Activated CD4-positive, alpha-beta T cell treated with anti-CD3 and anti-CD28 coated beads for 36 hours (primary cell): Measurements from ENCODE around the gene BEGAIN. TPM values are rescaled to one million over a fixed set of nuclear protein-coding genes. Genes with fewer than 3 reads are reported as not detected.

ENCODE experiments used
- ATAC-seq: fragments of 200-7000 bp; cut with Tn5 transposase; one replicate; pipeline ENCODE4 v1.10.0; 2021; ENCODE audit warnings: mild to moderate bottlenecking, moderate library complexity
- CTCF ChIA-PET: fragments of 350-600 bp; sonication (Branson Sonifier 250); formaldehyde crosslinking; loops from one replicate; lab custom pipeline; 2021; ENCODE audit warnings: antibody characterized with exemption; lab: Charles Lee
- POLR2A ChIA-PET: fragments of 350-600 bp; sonication (Branson Sonifier 250); formaldehyde crosslinking; loops from one replicate; lab custom pipeline; 2021; ENCODE audit warnings: antibody characterized with exemption, inconsistent platforms; lab: Charles Lee
- DNase-seq: peaks from one replicate; pipeline ENCODE4 v3.0.0-alpha.2; 2020
- H3K27ac Mint-ChIP-seq: one replicate; pipeline ENCODE4 v1.8.0; 2021; ENCODE audit warnings: mixed read lengths
- H3K27me3 Mint-ChIP-seq: one replicate; pipeline ENCODE4 v1.8.0; 2021; ENCODE audit warnings: mixed read lengths
- H3K36me3 Mint-ChIP-seq: one replicate; pipeline ENCODE4 v1.8.0; 2021; ENCODE audit warnings: low read depth, mixed read lengths
- H3K4me1 Mint-ChIP-seq: one replicate; pipeline ENCODE4 v1.8.0; 2021; ENCODE audit warnings: mixed read lengths
- H3K4me3 Mint-ChIP-seq: one replicate; pipeline ENCODE4 v1.8.0; 2021; ENCODE audit warnings: mild to moderate bottlenecking, moderate library complexity, mixed read lengths
- H3K9me3 Mint-ChIP-seq: one replicate; pipeline ENCODE4 v1.8.0; 2021; ENCODE audit warnings: low read depth, mixed read lengths
- intact Hi-C, 2 experiments: fragments of 100-400 bp; cut with DNase I in 1 of 2; cut with micrococcal nuclease in 1 of 2; formaldehyde crosslinking; loops; one replicate each; pipeline versions ENCODE4 v1.14.2 to v1.15.1; 2022 to 2024; cut with DNase I, micrococcal nuclease
- total RNA-seq, 2 experiments: library from RNA; stranded (reverse); gene quantifications; one replicate each; pipeline ENCODE4 v1.2.3, GENCODE V29; 2021

The BEGAIN gene
- total RNA-seq, 2 experiments from 2014 or later: 3.1 to 3.5 TPM

DNA sequence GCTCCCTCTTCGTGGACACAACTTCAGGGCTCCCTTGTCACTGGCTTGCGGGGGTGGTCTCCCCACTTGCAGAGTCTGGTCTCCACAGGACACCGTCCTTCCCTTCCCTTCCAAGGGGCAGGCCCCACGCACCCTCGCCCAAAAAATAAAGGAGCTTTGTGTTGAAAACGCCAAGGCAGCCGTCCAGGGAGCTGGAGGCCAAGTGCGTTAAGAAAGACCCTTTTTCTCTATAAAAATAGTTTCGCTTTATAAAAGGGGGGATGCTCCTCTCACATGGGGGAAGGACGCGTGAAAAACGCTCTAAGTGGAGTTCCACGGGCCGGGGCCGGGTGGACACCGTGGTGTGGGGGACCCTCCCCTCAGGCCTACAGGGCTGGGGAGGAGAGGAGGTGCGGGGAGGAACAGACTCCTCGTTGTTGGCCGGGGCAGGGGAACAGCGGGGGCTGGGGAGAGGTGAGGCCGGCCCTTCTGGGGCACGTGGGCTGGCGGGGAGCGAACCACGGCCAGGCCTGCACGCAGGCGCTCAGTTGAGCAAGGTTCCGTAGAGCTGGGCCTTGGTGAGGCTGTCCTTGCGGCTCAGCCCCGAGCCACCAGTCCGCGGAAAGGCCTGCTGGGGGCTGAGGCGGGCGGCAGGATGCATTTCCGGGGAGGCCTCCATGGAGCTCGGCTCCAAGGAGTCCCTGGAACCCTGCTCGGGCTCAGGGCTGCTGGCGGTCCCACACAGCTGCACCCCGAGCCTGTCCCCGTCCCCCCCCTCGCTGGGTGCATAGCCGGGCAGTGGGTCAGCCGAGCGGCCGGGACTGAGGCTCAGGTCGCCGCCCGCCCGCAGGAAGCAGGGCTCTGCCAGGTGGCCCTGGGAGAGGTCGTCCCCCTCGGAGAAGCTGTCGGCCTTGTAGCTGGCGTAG is 49.5 kb downstream of the BEGAIN start:
- DNase-seq (peak; percentile 2), ATAC-seq (no peak)
- ChIA-PET POLR2A (no interaction called here), CTCF (interaction anchor here (0.7 to 0.8 kb wide), 3 partner anchors 108 to 694 kb away, joined by 3 to 4 read pairs (median 3); no protein-coding TSS in a partner anchor)
- no peaks in the 10 kb centered on the region for H3K36me3 Mint-ChIP-seq
- no peaks in the 10 kb centered on the region for H3K9me3 Mint-ChIP-seq
- H3K27ac Mint-ChIP-seq: no peak overlapping the region
- intact Hi-C loops: no loop called here
- peaks cover 4% of the 10 kb centered on the region for H3K4me1 Mint-ChIP-seq
- H3K27me3 Mint-ChIP-seq: no peaks in the 10 kb centered on the region
- H3K4me3 Mint-ChIP-seq: no peak overlapping the region

- no peaks in the 10 kb centered on the region for H3K27me3 Mint-ChIP-seq
- ChIA-PET CTCF (interaction anchor here (0.7 to 0.8 kb wide), 2 partner anchors 108 to 389 kb away, joined by 3 to 4 read pairs; no protein-coding TSS in a partner anchor), POLR2A (no interaction called here)
- DNase-seq (no peak), ATAC-seq (no peak)
- peaks cover 4% of the 10 kb centered on the region for H3K4me1 Mint-ChIP-seq
- no peak overlapping the region for H3K27ac Mint-ChIP-seq
- intact Hi-C loops: no loop called here
- H3K9me3 Mint-ChIP-seq: no peaks in the 10 kb centered on the region
- H3K36me3 Mint-ChIP-seq: no peaks in the 10 kb centered on the region
- no peak overlapping the region for H3K4me3 Mint-ChIP-seq
These were observed 50.3 kb downstream of the BEGAIN start for GRCh38 chr14:100536721-100537445.

GRCh38 chr14:100536121-100536510 is 51.1 kb downstream of the BEGAIN start:
- Mint-ChIP-seq H3K4me3 (no peak overlapping the region), H3K4me1 (peaks cover 4% of the 10 kb centered on the region), H3K9me3 (no peaks in the 10 kb centered on the region), H3K27me3 (no peaks in the 10 kb centered on the region), H3K27ac (no peak overlapping the region), H3K36me3 (no peaks in the 10 kb centered on the region)
- POLR2A ChIA-PET: no interaction called here
- no peak for DNase-seq
- ATAC-seq: no peak
- CTCF ChIA-PET: interaction anchor here (2.4 kb wide), 1 partner anchor 109 kb away, joined by 14 read pairs; no protein-coding TSS in a partner anchor
- intact Hi-C loops: no loop called here

DNA sequence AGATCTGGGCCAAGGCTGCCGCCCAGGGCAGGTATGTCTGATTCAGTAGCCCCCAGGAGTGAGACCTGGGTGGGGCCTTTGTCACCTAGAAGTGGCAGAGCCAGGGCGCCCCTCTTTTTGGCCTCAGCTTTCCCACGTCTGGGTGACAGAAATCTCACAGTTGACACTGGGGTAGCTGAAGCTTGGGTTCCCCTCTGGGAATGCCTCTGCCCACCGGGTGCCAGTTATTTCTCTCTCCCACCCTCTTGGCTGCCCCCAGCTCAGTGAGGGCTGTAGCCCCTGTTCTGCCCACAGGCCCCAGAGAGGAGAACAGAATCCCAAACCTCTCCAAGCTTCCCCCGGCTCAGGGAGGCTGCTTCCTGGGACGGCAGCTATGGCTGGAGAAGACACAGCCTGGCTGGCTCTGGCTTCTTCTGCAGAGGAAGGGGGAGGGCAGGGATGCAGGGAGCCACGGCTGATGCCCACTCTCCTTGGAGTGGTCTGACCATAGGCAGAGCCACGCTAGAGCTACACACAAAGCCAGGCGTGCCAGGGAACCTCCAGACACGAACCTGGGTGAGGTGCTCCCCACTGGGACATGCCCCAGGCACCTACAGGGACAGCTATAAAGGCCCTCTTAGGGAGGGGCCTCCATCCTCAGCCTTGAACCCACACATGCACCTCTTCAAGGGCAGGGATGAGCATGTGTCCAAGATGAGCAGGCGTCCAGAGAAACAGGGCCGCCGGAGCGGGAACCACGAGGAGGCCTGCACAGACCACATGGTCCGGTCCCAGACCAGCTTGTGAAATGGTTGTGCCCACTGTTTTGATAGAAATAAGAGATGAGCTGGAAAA is 51.7 kb downstream of the BEGAIN start:
- Mint-ChIP-seq H3K4me3 (no peak overlapping the region), H3K36me3 (no peaks in the 10 kb centered on the region), H3K4me1 (peaks cover 4% of the 10 kb centered on the region), H3K27me3 (no peaks in the 10 kb centered on the region), H3K9me3 (no peaks in the 10 kb centered on the region), H3K27ac (no peak overlapping the region)
- intact Hi-C loops: no loop called here
- ChIA-PET CTCF (interaction anchor here (2.4 kb wide), 1 partner anchor 110 kb away, joined by 14 read pairs; no protein-coding TSS in a partner anchor), POLR2A (no interaction called here)
- DNase-seq (peak; percentile 3), ATAC-seq (no peak)

DNA sequence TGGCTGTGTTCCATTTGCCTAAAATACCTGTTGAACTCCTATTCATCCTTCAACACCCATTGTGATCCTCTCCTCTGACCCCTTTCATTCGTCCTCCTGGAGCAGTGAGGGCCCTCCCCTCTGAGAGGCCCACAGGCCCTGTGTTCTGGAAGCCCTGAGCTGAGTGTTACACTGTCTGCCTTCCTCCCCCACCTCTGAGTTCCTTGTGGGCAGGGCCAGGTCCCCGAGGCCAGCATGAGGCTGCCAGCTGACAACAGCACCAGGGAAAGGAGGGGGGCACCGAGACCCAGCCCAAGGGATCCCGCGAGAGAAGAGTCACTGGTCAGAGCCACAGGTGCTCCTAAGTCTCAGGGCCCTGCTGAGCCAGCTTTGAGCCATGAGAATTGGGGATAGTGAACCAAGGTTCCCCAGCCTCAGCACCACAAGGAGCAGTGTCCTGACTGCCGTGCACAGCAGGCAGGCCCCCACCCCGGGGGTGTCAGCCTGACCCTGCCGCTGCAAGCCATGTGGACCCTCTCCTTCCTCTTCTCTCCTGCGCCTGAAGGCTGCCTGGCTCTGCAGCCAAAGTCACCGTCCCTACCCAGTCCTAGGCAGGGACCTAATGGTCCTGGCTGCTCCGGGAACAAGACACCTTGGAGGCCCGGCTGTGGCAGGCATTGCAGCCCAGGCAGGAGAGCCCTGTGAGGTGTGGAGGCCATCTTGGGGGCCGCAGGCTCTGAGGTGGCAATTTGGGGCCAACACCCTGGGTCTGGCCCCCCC is 52.5 kb downstream of the BEGAIN start:
- intact Hi-C loops: no loop called here
- CTCF ChIA-PET: interaction anchor here (0.7 to 2.4 kb wide), 3 partner anchors 10 to 739 kb away, joined by 3 to 14 read pairs (median 3); no protein-coding TSS in a partner anchor
- peaks cover 4% of the 10 kb centered on the region for H3K4me1 Mint-ChIP-seq
- H3K27ac Mint-ChIP-seq: no peak overlapping the region
- POLR2A ChIA-PET: no interaction called here
- H3K4me3 Mint-ChIP-seq: no peak overlapping the region
- no peaks in the 10 kb centered on the region for H3K36me3 Mint-ChIP-seq
- ATAC-seq: no peak
- peak; percentile 4 for DNase-seq
- no peaks in the 10 kb centered on the region for H3K9me3 Mint-ChIP-seq
- no peaks in the 10 kb centered on the region for H3K27me3 Mint-ChIP-seq

- intact Hi-C loops: no loop called here
- H3K9me3 Mint-ChIP-seq: no peaks in the 10 kb centered on the region
- ChIA-PET POLR2A (interaction anchor here (0.7 kb wide), 1 partner anchor 35 kb away, joined by 4 read pairs; no protein-coding TSS in a partner anchor), CTCF (interaction anchor here (0.7 to 2.4 kb wide), 4 partner anchors 9 to 740 kb away, joined by 3 to 14 read pairs (median 4); no protein-coding TSS in a partner anchor)
- H3K4me3 Mint-ChIP-seq: no peak overlapping the region
- no peaks in the 10 kb centered on the region for H3K36me3 Mint-ChIP-seq
- H3K4me1 Mint-ChIP-seq: peaks cover 4% of the 10 kb centered on the region
- DNase-seq (peak; percentile 49), ATAC-seq (peak; percentile 53)
- H3K27me3 Mint-ChIP-seq: no peaks in the 10 kb centered on the region
- no peak overlapping the region for H3K27ac Mint-ChIP-seq
These were observed 53.3 kb downstream of the BEGAIN start for GRCh38 chr14:100533656-100534485.

DNA sequence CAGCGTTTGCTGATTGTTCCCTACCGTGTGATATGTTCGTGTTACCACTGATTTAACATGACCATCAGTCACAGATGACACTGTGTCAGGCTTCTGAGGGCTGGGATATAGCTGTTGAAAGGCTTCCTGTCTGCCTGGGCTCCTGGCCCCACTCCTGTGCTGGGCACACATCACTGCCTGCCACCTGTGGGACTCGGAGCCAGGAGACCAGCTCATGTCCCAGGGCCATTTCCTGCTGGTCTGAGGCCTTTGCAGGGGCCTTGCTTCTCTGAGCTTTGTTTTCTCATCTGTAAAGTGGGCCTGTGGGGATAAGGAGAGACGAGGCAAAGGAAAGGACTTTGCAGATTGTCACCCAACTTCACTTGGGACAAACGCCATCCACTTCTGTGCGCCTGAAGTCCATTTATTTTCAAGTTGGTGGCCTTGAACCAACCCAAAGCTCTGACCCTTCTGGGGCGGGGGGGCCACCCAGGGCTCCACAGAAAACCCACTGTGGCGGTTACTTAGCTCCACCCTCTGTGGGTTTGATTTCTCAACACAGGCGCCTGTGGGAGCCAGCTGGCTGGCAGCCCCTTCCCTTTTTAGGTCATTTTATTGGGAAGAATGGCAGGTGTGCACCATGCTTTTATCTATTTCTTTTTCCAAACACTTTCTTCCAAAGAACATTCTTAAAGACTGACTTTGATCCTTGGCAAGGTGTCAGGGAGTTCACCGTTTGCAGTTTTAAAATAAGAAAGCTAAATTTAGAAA is 54.1 kb downstream of the BEGAIN start:
- CTCF ChIA-PET: interaction anchor here (1.3 kb wide), 1 partner anchor 113 kb away, joined by 4 read pairs; no protein-coding TSS in a partner anchor
- DNase-seq: no peak
- no peak for ATAC-seq
- Mint-ChIP-seq H3K4me1 (peaks cover 4% of the 10 kb centered on the region), H3K9me3 (no peaks in the 10 kb centered on the region), H3K4me3 (no peak overlapping the region), H3K36me3 (no peaks in the 10 kb centered on the region), H3K27me3 (no peaks in the 10 kb centered on the region), H3K27ac (no peak overlapping the region)
- intact Hi-C loops: no loop called here
- POLR2A ChIA-PET: interaction anchor here (0.7 kb wide), 1 partner anchor 36 kb away, joined by 4 read pairs; no protein-coding TSS in a partner anchor

GRCh38 chr14:100532154-100532861 is 54.9 kb downstream of the BEGAIN start:
- intact Hi-C loops: no loop called here
- Mint-ChIP-seq H3K27me3 (no peaks in the 10 kb centered on the region), H3K9me3 (no peaks in the 10 kb centered on the region), H3K4me3 (no peak overlapping the region), H3K4me1 (peaks cover 4% of the 10 kb centered on the region), H3K36me3 (no peaks in the 10 kb centered on the region), H3K27ac (no peak overlapping the region)
- ChIA-PET CTCF (interaction anchor here (1.3 kb wide), 1 partner anchor 113 kb away, joined by 4 read pairs; no protein-coding TSS in a partner anchor), POLR2A (no interaction called here)
- ATAC-seq (no peak), DNase-seq (no peak)
